Measurements from ENCODE around the gene DNAH12. TPM values are rescaled to one million over a fixed set of nuclear protein-coding genes. Genes with fewer than 3 reads are reported as not detected.

DNAH12 gene
- total and polyA plus RNA-seq, 2 of the 13 experiments (the other 11 are each of a cell fraction or from before 2014, with no cell fraction given) = 0.11 TPM

DNA sequence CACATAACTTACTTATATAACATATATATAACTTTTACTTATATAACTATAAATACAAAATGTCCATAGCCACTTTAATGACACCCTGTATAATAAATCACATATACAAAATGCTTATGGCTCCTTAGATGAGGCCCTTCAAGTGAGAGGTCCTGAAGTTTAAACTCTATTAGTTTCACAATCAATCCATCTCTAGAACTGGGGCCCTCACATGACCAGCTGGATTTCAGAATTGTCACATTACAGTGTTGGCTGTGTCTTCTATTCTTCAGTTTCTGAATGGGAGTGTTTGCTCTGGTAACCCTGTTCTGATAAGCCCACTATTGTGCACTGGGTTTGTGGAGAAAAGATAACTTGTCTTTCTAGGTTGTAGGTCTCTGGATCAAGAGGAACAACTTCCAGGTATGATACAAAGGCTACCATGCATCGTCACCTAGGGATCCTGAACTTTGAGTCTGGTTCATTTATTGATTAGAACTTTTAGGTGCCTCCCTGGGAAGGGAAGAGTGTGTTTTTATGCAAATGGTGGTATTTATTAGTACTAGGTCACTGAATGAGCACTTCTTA lies 107.9 kb downstream of the DNAH12 start (continued):
- TF ChIP-seq ZNF547 (CRISPR knock-in tag; IDR thresholded peaks at IDR 0.05) = no peak
- TF ChIP-seq MAFF (IDR thresholded peaks at IDR 0.05; ENCODE audit: low read depth, low read length) = no peak
- peak; percentile 71; the same call in 1 of the 2 replicates for TF ChIP-seq RARA (CRISPR knock-in tag; IDR thresholded peaks at IDR 0.05)
- no peak for TF ChIP-seq MAZ (IDR thresholded peaks at IDR 0.05; ENCODE audit: borderline replicate concordance, low read depth, low read length)
- TF ChIP-seq MAZ (CRISPR knock-in tag; IDR thresholded peaks at IDR 0.05; ENCODE audit: low read depth) = no peak
- TF ChIP-seq KLF11 (CRISPR knock-in tag; IDR thresholded peaks at IDR 0.05) = no peak
- peak; percentile 88 for TF ChIP-seq ONECUT2 (CRISPR knock-in tag; IDR thresholded peaks at IDR 0.05)
- TF ChIP-seq, protein P1, sequence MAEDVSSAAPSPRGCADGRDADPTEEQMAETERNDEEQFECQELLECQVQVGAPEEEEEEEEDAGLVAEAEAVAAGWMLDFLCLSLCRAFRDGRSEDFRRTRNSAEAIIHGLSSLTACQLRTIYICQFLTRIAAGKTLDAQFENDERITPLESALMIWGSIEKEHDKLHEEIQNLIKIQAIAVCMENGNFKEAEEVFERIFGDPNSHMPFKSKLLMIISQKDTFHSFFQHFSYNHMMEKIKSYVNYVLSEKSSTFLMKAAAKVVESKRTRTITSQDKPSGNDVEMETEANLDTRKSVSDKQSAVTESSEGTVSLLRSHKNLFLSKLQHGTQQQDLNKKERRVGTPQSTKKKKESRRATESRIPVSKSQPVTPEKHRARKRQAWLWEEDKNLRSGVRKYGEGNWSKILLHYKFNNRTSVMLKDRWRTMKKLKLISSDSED (CRISPR knock-in tag; IDR thresholded peaks at IDR 0.05) = no peak
- 0 out of 2 replicates have a peak, but pooled peaks have one; percentile 19 for TF ChIP-seq GFI1 (CRISPR knock-in tag; IDR thresholded peaks at IDR 0.05; ENCODE audit: borderline replicate concordance)
- TF ChIP-seq, protein P2, sequence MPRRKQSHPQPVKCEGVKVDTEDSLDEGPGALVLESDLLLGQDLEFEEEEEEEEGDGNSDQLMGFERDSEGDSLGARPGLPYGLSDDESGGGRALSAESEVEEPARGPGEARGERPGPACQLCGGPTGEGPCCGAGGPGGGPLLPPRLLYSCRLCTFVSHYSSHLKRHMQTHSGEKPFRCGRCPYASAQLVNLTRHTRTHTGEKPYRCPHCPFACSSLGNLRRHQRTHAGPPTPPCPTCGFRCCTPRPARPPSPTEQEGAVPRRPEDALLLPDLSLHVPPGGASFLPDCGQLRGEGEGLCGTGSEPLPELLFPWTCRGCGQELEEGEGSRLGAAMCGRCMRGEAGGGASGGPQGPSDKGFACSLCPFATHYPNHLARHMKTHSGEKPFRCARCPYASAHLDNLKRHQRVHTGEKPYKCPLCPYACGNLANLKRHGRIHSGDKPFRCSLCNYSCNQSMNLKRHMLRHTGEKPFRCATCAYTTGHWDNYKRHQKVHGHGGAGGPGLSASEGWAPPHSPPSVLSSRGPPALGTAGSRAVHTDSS (CRISPR knock-in tag; conservative IDR thresholded peaks at IDR 0.05) = no peak
- no peak for TF ChIP-seq ZNF124 (CRISPR knock-in tag; IDR thresholded peaks at IDR 0.05)
- TF ChIP-seq EP300 (IDR thresholded peaks at IDR 0.05; ENCODE audit: low read depth in 2 of 2, low read length in 2 of 2) = peak in 1 of 2 experiments; percentile 75; a peak in 1 of 4 replicates
- TF ChIP-seq EP300 (CRISPR knock-in tag; IDR thresholded peaks at IDR 0.05; ENCODE audit: borderline replicate concordance) = peak; percentile 41; the same call in 1 of the 2 replicates
- TF ChIP-seq NFYC (CRISPR knock-in tag; IDR thresholded peaks at IDR 0.05) = no peak
- TF ChIP-seq ZMYM3 (CRISPR knock-in tag; IDR thresholded peaks at IDR 0.05) = peak; percentile 16; the same call in 1 of the 2 replicates
- no peak for TF ChIP-seq KLF15 (CRISPR knock-in tag; IDR thresholded peaks at IDR 0.05; ENCODE audit: borderline replicate concordance)
- TF ChIP-seq IKZF1 (IDR thresholded peaks at IDR 0.05) = no peak
- 0 out of 2 replicates have a peak, but pooled peaks have one; percentile 20 for TF ChIP-seq NR2F6 (IDR thresholded peaks at IDR 0.05)
- TF ChIP-seq NR2F6 (CRISPR knock-in tag; IDR thresholded peaks at IDR 0.05) = 0 out of 2 replicates have a peak, but pooled peaks have one; percentile 7
- no peak for TF ChIP-seq GTF2F1 (IDR thresholded peaks at IDR 0.05; ENCODE audit: low read length)
- no peak for TF ChIP-seq ZNF891 (CRISPR knock-in tag; IDR thresholded peaks at IDR 0.05)
- TF ChIP-seq MIXL1 (CRISPR knock-in tag; IDR thresholded peaks at IDR 0.05) = 0 out of 2 replicates have a peak, but pooled peaks have one; percentile 36
- peak; percentile 49; the same call in 1 of the 2 replicates for TF ChIP-seq RXRB (CRISPR knock-in tag; IDR thresholded peaks at IDR 0.05; ENCODE audit: borderline replicate concordance)
- TF ChIP-seq NKX3-1 (CRISPR knock-in tag; IDR thresholded peaks at IDR 0.05) = no peak
- TF ChIP-seq, protein P3, sequence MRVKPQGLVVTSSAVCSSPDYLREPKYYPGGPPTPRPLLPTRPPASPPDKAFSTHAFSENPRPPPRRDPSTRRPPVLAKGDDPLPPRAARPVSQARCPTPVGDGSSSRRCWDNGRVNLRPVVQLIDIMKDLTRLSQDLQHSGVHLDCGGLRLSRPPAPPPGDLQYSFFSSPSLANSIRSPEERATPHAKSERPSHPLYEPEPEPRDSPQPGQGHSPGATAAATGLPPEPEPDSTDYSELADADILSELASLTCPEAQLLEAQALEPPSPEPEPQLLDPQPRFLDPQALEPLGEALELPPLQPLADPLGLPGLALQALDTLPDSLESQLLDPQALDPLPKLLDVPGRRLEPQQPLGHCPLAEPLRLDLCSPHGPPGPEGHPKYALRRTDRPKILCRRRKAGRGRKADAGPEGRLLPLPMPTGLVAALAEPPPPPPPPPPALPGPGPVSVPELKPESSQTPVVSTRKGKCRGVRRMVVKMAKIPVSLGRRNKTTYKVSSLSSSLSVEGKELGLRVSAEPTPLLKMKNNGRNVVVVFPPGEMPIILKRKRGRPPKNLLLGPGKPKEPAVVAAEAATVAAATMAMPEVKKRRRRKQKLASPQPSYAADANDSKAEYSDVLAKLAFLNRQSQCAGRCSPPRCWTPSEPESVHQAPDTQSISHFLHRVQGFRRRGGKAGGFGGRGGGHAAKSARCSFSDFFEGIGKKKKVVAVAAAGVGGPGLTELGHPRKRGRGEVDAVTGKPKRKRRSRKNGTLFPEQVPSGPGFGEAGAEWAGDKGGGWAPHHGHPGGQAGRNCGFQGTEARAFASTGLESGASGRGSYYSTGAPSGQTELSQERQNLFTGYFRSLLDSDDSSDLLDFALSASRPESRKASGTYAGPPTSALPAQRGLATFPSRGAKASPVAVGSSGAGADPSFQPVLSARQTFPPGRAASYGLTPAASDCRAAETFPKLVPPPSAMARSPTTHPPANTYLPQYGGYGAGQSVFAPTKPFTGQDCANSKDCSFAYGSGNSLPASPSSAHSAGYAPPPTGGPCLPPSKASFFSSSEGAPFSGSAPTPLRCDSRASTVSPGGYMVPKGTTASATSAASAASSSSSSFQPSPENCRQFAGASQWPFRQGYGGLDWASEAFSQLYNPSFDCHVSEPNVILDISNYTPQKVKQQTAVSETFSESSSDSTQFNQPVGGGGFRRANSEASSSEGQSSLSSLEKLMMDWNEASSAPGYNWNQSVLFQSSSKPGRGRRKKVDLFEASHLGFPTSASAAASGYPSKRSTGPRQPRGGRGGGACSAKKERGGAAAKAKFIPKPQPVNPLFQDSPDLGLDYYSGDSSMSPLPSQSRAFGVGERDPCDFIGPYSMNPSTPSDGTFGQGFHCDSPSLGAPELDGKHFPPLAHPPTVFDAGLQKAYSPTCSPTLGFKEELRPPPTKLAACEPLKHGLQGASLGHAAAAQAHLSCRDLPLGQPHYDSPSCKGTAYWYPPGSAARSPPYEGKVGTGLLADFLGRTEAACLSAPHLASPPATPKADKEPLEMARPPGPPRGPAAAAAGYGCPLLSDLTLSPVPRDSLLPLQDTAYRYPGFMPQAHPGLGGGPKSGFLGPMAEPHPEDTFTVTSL (CRISPR knock-in tag; IDR thresholded peaks at IDR 0.05; ENCODE audit: borderline replicate concordance) = no peak

Measured in HepG2 (cell line).